DMS 273 treated with DMSO at 0.1 percent for 48 hours (cell line): ENCODE measurements around the gene ASIP.
"Not testable (repeated sequence)": the region's sequence is repeated elsewhere in the genome, so short reads cannot be mapped to it uniquely, and the experiment has no call there.

Experiments
- DNase-seq: peaks from one replicate; lab custom pipeline; 2025; lab: John Stamatoyannopoulos, UW

Gene ASIP

DNA sequence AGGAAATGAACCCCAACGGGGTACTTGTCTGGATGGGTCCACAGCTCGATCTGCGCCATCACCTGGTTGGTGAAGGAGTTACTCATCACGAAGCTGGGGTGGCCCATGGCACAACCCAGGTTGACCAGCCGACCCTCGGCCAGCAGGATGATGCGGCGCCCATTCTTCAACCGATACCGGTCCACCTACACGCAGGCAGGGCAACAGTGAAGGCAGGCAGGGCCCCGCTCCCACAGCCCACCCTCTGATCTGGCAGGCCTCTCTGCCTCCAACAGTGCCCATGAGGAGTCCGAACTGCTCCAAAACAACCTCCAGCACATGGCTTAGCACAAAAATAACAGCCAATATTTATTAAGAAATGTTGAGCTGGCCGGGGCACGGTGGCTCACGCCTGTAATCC is 44.2 kb downstream of the ASIP start:
- DNase-seq, result no peak

DNA sequence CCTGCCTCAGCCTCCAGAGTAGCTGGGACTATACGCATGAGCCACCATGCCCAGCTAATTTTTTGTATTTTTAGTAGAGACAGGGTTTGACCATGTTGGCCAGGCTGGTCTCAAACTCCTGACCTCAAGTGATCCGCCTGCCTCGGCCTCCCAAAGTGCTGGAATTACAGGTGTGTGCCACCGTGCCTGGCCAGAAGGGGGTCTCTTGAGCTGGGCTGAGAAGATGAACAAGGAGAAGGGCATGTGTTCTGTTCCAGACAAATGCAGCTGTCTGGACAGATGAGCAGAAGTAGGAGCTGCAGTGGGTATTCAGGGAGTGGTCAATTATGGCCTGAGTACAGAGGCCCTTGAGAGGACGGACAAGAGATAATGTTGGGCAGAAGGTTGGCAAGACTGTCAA is 46.3 kb downstream of the ASIP start:
- not testable (repeated sequence) for DNase-seq

DNA sequence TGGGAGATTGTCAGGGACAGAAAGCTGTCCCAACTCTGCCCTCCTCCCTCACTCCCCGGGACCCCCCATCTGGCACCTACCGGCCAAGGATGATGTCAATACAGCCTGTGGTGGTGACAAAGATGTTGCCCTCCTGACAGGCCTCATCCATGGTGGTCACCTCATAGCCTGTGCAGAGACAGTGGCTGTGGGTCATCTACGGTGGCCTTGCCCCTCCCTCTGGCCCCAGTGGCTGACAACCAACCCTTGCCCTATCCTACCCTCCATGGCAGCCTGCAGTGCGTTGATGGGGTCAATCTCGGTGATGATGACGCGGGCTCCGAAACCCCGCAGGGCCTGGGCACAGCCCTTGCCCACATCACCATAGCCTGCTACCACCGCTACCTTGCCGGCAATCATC is 49.2 kb downstream of the ASIP start:
- DNase-seq, result no peak

DNA sequence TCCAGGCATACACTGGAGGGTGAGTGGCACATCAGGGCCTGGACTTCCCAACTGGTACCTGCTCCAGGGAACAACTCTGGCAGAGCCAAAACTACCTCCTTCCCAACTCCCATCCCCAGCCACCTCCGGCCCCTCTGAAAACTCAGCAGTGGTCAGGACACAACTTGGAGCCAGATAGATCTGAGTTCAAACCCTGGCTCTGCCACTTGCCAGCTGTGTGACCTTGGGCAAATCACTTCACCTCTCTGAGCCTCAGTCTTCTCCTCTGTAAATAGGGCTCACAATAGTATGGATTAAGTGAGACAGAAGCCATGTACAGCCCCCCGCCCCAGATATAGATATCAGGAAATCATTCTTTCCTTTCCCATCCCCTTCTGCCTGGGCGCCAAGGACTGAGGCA is 51.3 kb downstream of the ASIP start:
- no peak for DNase-seq

DNA sequence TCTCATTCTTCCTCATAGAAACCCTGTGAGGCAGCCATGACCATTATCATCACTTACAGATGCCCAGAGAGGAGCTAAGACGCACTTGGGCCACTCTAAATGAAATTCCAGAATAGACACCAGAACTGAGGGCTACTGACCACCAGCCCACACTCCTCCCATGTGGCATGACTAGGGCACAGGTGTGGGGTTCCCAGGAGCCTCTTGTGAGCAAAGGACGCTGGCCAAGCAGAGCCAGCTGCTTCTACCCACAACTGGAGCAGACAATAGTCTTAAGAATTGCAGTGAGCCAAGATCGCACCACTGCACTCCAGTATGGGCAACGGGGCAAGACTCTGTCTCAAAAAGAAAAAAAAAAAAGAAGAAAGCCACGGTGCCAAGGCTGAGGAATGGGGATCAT is 51.9 kb downstream of the ASIP start:
- DNase-seq, result no peak

DNA sequence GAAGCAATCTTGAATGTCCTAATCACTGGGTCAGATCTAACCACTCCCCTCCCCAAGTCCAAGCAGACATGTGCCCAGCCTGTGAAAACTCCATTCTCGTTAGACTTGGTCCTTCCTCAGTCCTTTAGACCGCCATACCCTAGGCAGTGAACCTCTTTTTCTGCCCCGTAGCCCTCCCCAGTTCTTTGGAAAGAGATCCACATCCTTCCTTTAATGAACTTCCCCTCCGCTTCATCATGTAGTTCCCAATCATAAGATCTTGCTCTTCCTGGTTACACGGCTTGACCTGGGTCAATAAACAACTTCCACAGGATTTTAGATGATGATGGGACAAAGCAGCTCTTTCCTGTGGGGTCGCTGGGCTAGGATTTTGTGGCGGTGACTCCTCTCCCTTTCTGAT is 52.4 kb downstream of the ASIP start:
- no peak for DNase-seq

DNA sequence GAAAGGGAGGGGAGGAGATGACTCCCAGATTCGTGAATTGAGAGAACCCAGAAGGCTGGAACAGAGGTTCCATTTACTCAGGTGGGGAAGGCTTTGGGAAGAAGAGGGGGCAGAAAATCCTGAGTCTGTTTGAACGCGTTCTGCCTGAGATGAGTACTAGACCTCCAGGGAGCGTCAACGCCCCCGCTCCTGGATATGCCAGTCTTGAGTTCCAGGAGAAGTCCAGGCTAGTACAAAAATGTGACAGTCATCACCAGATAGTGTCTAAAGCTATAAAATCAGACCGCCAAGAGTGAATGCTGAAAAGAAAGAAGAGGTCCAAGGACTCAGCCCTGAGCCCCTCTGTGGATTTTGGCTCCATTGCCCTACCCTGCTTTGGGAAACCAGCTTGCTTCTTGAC is 53.3 kb downstream of the ASIP start:
- no peak for DNase-seq

DNA sequence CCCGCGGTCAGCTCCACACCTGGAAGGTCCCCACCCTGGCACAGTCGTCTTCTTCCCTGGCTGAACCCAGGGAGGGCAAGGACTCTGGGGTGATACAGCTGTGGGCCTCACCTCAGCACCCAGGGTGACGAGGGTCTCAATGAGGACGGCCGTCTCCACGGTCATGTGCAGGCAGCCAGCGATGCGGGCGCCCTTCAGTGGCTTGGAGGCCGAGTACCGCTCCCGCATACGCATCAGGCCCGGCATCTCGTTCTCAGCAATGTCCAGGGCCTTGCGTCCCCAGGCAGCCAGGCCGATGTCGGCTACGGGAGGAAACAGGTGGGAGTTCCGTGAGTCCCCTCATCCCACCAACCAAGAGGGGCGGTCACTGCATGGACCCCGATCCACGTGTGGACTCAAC is 54.1 kb downstream of the ASIP start:
- DNase-seq, result no peak

DNA sequence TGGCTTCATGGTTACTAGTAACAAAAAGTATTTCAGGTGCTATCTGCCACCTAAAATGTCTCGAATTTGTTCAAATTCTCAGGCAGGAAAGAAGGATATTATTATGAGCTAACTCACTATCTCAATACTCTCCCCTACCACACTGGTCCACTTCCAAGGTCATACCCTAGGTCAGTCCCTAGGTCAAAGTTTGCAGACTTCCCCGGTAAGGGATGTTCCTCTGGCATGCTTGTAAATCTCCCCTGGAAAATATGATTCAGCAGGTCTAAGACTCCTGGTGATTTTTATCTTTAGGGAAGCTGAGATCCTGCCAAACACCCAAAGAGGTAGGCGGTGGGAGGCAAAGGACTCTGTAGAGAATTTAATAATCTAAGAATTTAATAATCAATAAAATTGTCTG is 55.2 kb downstream of the ASIP start:
- no peak for DNase-seq

DNA sequence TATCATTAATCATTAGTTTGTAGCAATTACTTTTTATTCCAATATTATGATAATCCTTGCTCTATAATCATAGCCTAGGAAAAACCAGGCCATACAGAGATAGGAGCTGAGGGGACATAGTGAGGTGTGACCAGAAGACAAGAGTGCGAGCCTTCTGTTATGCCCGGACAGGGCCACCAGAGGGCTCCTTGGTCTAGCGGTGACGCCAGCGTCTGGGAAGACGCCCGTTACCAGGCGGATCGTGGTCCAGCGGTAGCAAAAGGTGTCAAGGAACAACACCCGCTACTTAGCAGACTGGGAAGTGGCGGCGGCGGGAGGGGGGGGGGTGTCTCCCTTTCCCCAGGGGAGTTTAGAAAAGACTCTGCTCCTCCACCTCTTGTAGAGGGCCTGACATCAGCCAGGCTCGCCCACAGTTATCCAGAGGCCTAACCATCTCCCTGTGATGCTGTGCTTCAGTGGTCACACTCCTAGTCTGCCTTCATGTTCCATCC is 57.1 kb downstream of the ASIP start:
- not testable (repeated sequence) for DNase-seq

DNA sequence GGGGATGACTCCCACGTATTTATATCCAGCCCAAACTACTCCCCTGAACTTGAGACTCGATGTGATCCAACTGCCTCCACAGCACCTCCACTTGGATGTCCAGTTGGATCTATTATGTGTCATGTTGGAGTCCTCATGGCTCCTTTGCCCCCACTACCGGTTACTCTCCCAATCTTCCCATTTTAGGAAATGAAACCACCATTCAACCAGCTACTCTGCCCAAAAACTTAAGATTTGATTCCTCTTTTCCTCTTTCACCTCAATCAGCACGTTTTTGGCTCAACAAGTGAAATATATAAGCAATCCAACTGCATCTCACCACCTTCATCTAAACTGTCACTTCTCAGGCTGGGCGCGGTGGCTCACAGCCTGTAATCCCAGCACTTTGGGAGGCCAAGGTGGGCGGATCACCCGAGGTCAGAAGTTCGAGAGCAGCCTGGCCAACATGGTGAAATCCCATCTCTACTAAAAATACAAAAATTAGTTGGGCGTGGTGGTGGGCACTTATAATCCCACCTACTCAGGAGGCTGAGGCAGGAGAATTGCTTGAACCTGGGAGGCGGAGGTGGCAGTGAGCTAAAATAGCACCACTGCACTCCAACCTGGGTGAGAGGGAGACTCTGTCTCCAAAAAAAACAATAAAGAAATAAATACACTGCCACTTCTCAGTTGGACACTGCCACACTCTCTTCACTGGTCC is 58.5 kb downstream of the ASIP start:
- no peak for DNase-seq

DNA sequence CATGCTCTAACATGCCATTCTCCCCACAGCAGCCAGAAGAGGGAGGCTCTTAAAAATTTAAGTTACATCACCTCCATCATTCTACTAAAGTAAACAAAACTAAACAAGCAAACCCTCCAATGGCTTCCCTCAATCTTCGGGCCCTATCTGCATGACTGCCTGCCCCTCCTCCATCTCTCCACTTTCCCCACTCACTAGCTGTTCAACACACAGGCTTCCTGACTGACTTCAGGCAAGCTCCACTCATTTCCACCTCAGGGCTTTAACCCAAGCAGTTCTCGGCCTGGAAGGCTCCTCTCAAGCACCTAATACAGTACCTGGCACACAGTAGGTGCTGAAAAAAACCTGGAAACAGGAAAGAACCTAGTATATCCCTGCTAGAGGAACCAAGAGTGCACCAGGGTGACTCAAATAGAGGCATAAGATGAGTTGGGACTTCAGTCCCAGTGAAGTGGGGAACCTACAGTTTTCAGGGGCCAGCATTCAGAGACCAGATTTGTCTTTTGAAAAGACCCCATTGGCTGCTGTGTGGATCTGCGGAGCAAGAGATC is 59.1 kb downstream of the ASIP start:
- no peak for DNase-seq

DNA sequence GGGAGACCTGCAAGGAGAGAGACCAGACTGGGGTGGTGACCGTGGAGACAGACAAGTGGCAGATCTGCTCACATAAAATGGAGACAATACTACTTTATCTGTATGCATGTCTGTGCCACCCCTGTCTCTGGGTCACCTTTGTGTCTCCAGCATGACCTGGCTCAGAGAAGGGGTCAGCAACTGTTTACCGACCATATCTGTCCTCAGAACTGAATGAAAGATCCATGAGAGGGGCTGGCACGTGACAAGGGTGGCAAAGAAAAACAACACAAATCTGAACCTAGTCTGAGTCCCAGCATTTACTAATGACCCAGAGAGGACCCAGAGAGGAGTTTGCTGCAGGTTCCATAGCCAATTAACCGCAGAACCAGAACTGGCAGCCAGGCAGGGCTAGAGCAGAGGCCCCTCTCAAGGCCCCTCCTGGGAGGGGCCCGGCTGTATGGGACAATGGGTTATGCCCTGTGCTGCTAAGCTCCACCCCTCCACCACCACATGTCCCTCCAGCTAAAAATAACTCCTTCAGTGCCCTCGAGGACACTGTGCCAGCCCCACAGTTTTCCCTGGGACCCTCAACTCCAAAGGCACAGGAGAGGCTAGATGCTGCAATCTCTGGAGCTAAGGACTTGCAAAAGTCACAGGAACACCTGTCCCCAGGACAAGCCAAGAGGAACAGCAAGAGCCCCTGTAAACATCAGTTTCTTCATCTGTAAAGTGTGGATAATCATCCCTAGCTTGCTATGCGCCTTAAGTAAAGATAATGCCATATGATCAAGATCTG is 59.8 kb downstream of the ASIP start:
- peak; percentile 19 for DNase-seq

DNA sequence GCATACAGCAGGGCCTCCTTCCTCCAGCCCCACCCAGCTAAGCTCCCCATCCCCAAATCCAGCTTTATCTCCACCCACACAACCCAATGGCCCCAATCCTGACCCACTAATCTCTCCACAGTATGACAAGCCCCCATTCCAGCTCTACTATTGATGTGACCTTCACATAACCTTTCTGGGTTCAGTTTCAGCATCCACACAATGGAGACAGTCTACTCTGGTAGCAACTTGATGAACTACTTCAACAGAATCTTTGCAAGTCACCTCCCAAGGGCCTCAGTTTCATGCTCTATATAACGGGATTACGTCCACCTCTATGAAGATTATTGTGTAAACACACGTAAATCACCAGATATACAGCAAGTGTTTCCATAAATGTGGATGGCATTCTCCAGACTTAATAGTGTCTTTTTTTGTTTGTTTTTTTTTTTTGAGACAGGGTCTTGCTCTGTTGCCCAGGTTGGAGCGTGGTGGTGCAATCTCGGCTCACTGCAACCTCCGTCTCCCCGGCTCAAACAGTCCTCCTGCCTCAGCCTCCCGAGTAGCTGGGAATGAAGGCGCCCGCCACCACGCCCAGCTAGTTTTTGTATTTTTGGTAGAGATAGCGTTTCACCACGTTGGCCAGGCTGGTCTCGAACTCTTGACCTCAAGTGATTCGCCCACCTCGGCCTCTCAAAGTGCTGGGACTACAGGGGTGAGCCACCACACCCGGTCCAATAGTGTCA is 60.5 kb downstream of the ASIP start:
- no peak for DNase-seq

DNA sequence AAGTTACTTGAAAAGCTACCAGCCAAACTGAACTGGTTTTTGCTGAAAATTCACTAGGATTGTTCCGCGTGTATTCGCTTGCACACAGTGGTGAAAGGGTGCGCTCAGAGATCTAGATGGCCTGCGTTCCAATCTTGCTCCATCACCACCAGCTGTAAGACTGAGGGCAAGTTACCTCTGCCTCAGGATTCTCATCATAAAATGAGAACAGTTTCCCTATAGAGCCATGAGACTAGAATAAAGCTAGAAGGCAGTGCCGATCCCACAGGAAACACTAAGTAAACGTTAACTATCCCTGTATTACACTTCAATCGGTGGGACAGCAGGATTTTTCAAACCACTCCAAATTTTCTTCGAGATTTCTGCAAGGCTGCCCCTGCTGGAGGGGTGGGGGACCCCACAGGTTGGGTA is 61.1 kb downstream of the ASIP start:
- DNase-seq, result no peak

DNA sequence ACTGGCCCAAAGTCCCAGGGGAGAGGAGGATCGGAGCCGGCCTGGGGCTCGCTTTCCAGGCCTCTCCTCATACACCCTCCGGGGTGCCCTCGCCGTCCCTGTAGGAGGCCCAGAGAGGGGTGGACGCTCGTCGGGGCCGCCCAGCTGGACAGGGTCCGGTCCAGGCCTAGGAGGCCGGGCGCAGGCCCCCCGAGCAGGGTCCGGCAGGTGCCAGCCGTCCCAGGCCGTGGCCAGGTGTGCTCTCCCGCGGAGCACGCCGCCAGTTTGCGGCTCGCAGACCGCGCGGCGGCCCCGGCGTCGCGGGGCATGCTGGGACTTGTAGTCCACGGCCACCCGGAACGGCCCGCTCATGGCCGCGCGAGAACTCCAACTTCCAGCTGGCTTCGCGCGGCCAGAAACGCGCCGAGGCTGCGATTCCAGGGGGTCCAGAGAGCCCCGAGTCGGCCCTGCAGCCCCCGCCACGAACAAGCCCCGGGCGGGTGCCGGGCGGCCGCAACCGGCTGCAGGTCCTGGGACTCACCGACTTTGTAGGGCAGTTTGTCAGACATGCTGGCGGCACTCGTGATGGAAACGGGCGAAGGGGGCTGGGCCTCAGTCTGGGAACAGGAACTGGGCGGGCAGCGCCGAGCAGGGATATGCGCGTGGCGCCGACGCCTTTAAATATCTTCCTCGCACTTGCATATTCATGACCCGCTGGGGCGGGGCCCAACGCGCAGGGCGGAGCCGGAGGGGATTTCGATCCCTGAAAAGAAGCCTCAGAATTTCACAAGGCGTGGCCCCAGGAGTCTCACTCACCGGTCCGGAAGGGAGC is 61.7 kb downstream of the ASIP start, which contains the start of gene AHCY:
Gene AHCY (minus strand): TSS at position 633 of the 811 bp plus-strand sequence. CDS start 85 bp downstream, at position 548.
- peak; percentile 85 for DNase-seq

DNA sequence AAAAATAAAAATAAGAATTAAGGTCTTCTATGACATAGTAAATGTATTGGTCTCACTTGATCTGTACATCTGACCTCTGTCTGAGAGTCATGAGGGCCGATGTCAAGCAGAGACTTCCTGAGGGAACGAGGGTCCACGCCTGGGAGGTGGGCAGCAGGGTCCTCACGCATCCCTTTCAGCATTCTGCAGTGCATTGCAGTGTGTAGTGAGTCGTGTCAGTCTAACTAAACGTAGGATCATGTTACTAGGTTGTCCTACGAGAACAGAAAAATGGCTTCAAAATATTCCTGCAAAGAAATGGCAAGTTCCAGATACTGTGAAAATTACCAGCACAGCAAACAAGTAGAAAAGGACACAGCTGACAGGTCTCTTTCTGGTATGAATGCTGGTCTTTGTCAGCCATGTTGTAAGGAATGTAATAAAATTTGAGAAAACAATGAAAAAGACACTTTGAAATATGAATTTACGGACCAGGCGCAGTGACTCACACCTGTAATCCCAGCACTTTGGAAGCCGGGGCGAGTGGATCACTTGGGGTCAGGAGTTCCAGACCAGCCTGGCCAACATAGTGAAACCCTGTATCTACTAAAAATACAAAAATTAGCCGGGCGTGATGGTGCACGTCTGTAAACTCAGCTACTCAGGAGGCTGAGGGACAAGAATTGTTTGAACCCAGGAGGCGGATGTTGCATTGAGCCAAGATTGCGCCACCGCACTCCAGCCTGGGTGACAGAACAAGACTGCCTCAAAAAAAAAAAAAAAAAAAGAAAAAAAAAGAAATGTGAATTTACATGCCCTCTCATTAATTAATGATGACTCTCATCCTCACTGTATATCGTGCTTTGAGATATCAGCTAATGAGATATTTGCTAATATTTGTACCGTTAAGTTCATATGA is 64.4 kb downstream of the ASIP start:
- no peak for DNase-seq

DNA sequence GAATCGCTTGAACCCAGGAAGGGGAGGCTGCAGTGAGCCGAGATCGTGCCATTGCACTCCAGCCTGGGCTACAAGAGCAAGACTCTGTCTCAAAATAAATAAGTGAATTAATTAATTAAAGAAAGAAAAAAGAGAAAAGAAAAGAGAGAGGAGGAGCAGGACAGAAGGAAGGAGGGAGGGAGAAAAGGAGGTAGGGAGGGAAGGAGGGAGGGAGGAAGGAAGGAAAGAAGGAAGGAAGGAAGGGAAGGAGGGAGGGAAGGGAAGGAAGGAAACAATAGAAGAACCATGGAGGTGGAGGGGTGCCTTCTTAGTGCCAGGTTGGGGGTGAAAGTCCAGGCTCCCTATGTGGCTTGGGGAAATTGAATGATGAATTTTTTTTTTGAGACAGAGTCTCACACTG is 68.5 kb downstream of the ASIP start:
- no peak for DNase-seq

DNA sequence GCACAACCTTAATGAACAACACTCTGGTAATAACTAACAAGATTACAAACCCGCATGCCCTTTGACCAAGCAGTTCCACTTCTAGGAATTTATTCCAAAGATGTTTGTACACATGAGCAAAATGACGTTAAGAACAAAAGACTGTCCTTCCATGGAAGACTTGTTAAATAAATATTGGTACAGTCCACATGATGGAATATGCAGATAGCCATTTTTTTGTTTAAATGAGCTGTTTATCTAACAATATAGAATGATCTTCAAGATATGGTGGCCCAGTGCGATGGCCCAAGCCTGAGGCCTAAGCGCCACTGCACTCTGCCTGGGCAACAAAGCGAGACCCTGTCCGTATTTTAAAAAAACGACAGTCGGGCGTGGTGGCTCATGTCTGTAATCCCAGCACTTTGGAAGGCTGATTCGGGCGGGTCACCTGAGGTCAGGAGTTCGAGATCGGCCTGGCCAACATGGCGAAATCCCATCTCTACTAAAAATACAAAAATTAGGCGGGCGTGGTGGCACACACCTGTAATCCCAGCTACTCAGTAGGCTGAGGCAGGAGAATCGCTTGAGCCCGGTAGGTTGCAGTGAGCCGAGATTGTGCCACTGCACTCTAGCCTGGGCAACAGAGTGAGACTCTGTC is 69.4 kb downstream of the ASIP start:
- no peak for DNase-seq
